ENCODE data around the gene SMG6.
"Not testable (repeated sequence)": the region's sequence is repeated elsewhere in the genome, so short reads cannot be mapped to it uniquely, and the experiment has no call there.

The SMG6 gene

GRCh38 chr17:2304931-2305330 is 1.3 kb upstream of the SMG6 start:
- no peak for DNase-seq (ENCODE audit: low read depth, low spot score)

- DNase-seq (ENCODE audit: low read depth, low spot score) = no peak
Measured at GRCh38 chr17:2302778-2303203, 794 bp downstream of the SMG6 start.

DNA sequence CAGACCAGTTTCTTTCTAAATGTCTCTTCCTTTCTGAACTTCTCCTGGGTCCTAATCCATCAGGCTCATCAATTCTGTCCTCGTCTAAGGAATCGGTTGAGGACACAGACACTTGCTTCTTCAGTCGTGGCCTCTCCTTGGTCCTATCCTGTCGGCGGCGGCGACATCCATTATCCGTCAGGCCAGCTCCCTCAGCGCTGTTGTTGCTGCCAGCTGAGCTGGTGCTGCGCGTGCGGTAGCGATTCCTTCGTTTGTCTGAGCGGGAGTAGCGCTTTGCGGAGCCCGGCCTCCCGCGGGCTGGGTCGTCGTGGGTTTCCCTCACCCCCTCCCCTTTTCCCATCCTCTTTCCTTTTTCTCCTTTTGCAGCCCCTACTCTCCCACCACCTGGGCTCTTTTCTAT is 3.8 kb downstream of the SMG6 start:
- DNase-seq (ENCODE audit: low read depth, low spot score) = no peak

GRCh38 chr17:2299136-2299535 is 4.4 kb downstream of the SMG6 start:
- DNase-seq (ENCODE audit: low read depth, low spot score) = no peak

- no peak for DNase-seq (ENCODE audit: low read depth, low spot score)
Measured at GRCh38 chr17:2297023-2297422, 6.6 kb downstream of the SMG6 start.

- DNase-seq (ENCODE audit: low read depth, low spot score) = no peak
Measured at GRCh38 chr17:2295575-2295974, 8.0 kb downstream of the SMG6 start.

GRCh38 chr17:2292100-2292499 is 11.5 kb downstream of the SMG6 start:
- no peak for DNase-seq (ENCODE audit: low read depth, low spot score)

GRCh38 chr17:2289878-2290478 is 13.6 kb downstream of the SMG6 start:
- DNase-seq (ENCODE audit: low read depth, low spot score) = no peak

DNA sequence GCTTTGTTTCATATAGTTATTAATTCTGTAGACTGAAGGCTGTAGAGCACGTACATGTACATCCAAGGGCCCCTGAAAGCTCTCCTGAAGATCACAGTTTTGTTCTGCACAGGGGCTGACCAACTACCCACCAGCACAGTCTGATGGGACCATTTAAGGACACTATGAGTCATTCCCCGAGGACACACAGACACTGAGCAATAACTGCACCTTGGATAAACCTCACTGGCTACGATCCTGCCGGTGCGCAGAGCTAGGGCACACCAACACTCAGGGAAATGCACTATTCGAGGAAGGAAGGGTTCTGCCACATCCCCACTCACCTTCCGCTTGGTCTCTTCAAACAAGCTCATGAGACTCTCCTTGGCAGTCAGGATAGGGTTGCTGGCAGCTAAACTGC is 20.3 kb downstream of the SMG6 start:
- DNase-seq (ENCODE audit: low read depth, low spot score) = no peak

- DNase-seq (ENCODE audit: low read depth, low spot score) = peak; percentile 30
Measured at GRCh38 chr17:2282297-2282873, 21.2 kb downstream of the SMG6 start.

DNA sequence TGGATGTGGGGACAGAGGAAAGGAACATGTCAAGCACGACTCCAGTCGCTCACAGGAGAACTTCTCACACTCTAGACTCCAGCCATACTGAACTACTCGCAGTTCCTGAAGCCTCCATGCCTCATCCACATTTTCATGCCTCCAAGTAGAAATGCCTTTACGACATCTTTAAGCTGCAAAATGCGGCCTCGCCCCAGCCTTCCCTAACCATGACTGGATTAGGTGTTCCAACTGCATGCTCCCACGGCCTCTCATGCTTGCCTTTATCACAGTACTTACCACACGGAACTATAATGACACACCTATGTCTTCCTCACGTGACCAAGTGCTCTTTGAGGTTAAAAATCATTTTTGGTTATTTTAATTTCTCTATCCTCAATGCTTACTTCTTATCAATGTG is 23.9 kb downstream of the SMG6 start:
- DNase-seq (ENCODE audit: low read depth, low spot score) = no peak

DNA sequence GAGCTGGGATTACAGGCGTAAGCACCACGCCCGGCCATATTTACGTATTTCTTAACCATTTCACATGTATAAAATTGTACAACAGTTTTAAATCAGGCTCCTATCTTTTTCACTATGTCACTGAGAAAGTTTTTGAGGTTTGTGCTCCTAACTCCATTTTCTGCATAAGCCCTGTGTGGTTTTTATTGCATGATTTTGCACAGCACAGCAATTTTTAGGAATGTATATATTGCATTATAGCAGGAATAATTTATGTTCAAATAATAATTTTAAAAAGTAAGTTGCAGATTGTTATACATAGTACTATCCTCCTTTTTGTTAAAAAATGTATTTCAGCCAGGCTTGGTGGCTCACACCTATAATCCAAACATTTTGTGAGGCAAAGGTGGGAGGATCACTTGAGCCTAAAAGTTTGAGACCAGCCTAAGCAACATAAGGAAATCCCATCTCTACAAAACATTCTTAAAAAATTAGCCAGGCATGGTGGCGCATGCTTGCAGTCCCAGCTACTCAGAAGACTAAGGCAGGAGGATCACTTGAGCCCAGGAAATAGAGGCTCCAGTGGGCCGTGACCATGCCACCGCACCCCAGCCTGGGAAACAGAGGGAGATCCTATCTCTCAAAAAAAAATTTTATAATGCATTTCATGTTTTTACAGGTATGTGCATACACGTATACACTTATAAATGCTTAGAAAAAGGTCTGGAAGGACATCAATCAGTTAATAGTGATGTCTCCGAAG is 26.0 kb downstream of the SMG6 start:
- no peak for DNase-seq (ENCODE audit: low read depth, low spot score)

DNA sequence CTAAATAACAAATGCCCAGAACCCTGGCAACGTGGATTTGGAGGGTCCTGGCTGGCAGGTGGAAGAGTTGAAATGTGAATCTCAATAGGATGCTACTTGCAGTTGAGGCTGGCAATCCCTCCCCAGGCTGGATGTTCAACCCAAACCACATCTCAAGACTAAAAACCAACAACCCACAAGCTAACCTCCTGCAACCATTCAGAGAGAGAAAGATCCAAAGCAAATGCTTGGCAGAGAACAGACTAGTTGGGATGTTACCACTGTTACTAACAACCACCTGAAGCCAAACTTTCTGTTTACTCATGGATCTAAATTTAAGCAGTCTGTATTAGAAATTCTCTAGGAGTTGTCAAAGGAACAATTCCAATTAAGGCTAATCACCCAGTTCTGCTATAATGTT is 27.9 kb downstream of the SMG6 start:
- no peak for DNase-seq (ENCODE audit: low read depth, low spot score)

DNA sequence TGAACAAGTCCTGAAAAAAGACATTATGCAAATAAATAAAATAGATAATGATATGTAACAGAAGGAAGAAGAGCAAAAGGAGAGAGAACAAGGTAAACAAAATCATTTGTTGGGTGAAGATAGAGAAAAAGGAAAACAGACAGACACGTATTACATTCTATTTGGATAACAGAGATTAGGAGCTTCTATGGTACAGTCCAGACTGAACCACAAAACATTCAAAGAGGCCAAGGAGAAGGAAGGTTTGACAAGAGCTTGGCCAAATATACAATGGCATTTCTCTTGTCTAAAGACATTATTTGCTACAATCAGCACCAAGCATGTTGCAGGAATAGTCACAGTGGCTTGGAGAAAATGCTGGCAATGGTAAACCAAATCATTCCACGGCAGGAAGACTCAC is 29.2 kb downstream of the SMG6 start:
- DNase-seq (ENCODE audit: low read depth, low spot score) = no peak

- DNase-seq (ENCODE audit: low read depth, low spot score) = no peak
Measured at GRCh38 chr17:2271985-2272702, 31.4 kb downstream of the SMG6 start.

DNA sequence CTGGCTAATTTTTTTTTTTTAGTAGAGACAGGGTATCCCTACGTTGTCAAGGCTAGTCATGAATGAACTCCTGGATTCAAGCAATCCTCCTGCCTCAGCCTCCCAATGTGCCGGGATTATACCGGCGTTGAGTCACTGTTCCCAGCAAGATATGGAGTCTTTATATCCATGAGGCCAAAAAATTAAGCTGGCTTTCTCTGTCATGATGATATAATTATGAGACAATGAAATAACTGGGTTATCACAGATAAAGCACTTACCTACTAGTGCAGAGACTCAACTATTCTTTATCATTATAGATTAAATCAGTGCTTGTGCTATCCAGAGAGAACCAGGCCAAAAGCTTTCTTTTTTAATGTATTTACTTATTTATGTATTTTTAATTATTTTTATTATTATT is 36.2 kb downstream of the SMG6 start:
- DNase-seq (ENCODE audit: low read depth, low spot score) = no peak

DNA sequence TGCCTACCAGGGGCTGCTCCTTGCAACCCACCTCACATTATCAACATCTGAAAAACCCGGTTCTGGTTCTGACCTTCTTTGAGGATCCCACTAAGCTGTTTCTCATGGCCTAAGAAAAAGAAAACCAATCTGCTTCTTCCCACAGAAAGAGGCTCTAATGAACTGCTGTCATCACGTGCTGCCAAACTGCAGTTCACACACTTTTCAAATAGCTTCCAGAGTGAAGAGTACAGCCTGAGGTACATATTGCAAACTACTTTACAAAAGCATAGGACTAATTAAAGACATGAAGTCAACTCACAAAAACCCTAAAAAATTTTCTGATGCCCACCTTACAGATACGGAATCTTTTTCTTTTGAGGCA is 36.7 kb downstream of the SMG6 start:
- DNase-seq (ENCODE audit: low read depth, low spot score) = no peak

GRCh38 chr17:2266045-2266864 is 37.3 kb downstream of the SMG6 start:
- DNase-seq (ENCODE audit: low read depth, low spot score) = no peak

GRCh38 chr17:2265166-2265565 is 38.4 kb downstream of the SMG6 start:
- not testable (repeated sequence) for DNase-seq (ENCODE audit: low read depth, low spot score)

- DNase-seq (ENCODE audit: low read depth, low spot score) = no peak
Measured at GRCh38 chr17:2264067-2264860, 39.3 kb downstream of the SMG6 start.
